Heart left ventricle (tissue), 16 donors: ENCODE measurements around the gene HIC2. TPM values are rescaled to one million over a fixed set of nuclear protein-coding genes. Genes with fewer than 3 reads are reported as not detected.
"Not testable (repeated sequence)": the region's sequence is repeated elsewhere in the genome, so short reads cannot be mapped to it uniquely, and the experiment has no call there.

Experiments
- ATAC-seq, 4 donors: fragments of 200-7000 bp; cut with Tn5 transposase; one replicate each; pipeline ENCODE4 v1.9.1; 2020 to 2022; ENCODE audit warnings: moderate library complexity in 4 of 4, mild to moderate bottlenecking in 3 of 4, moderate number of reproducible peaks in 1 of 4
- DNase-seq, 5 donors: peaks; one replicate each; pipeline ENCODE4 v3.0.0-alpha.2; 2020
- H3K27ac ChIP-seq, 12 donors: fragments of 200-600 bp; sonication (generic) in 4 of 12; one replicate each; pipeline versions ENCODE4 v1.5.0 to v1.8.0; 2016 to 2022; ENCODE audit warnings: mild to moderate bottlenecking in 2 of 12
- H3K27me3 ChIP-seq, 9 donors: fragments of 200-600 bp; sonication (generic) in 2 of 9; one replicate each; pipeline versions ENCODE4 v1.5.1 to v1.8.0; 2016 to 2022; ENCODE audit warnings: mild to moderate bottlenecking in 3 of 9
- H3K36me3 ChIP-seq, 9 donors: fragments of 200-600 bp; sonication (generic) in 2 of 9; one replicate each; pipeline versions ENCODE4 v1.5.0 to v1.8.0; 2018 to 2022; ENCODE audit warnings: mild to moderate bottlenecking in 2 of 9
- H3K4me1 ChIP-seq, 12 donors: fragments of 200-600 bp; sonication (generic) in 4 of 12; one replicate each; pipeline versions ENCODE4 v1.5.0 to v1.8.0; 2016 to 2022; ENCODE audit warnings: mild to moderate bottlenecking in 3 of 12
- H3K4me3 ChIP-seq, 12 donors: fragments of 200-600 bp; sonication (generic) in 4 of 12; one replicate each; pipeline versions ENCODE4 v1.5.0 to v1.8.0; 2017 to 2022; ENCODE audit warnings: mild to moderate bottlenecking in 9 of 12, moderate library complexity in 4 of 12
- H3K9me3 ChIP-seq, 12 donors: fragments of 200-600 bp; sonication (generic) in 4 of 12; one replicate each; pipeline versions ENCODE4 v1.5.0 to v1.8.0; 2016 to 2022; ENCODE audit warnings: mild to moderate bottlenecking in 1 of 12
- CTCF ChIP-seq, 12 donors: fragments of 200-600 bp; sonication (generic) in 4 of 12; IDR thresholded peaks; one replicate each; pipeline versions ENCODE4 v1.5.0 to v1.8.0; 2018 to 2022; ENCODE audit warnings: antibody characterized with exemption in 12 of 12, mild to moderate bottlenecking in 5 of 12
- WGBS, 4 donors: extraction: QIAGEN DNeasy Blood & Tissue Kit in 2 of 4; methylation state at CpG; one replicate each; pipeline versions ENCODE4 v1.1.5 to v1.1.7; 2013 to 2018; 5-methylcytosine and 5-hydroxymethylcytosine counted together
- intact Hi-C, 10 donors: fragments of 100-400 bp; cut with DNase I; formaldehyde crosslinking; loops; one replicate each; pipeline versions ENCODE4 v1.11.1 to v1.14.2; 2022
- polyA plus RNA-seq, 2 donors: library from polyadenylated mRNA; stranded (reverse); fragments of 200-250 nt; gene quantifications; one replicate each; pipeline ENCODE4 v1.2.3, GENCODE V29; 2013
- total RNA-seq, 9 donors: library from RNA; depleted of rRNA in 2 of 9; stranded (reverse); fragments of >200 nt in 2 of 9; fragmentation: NEBNext Ultra II Directional in 3 of 9; extraction: Animal tissue kit (Norgen Biotek cat#: 25700) in 3 of 9; gene quantifications; one replicate each; pipeline versions ENCODE4 v1.1.0 to v1.2.4, GENCODE V29; 2016 to 2023
- donor health status: ischemic (EF 13 %, LVEDD 7.1; RV severe dilation, severe dysfunction).
- donor health status: healthy with polysubstance abuse.
- donor health status: DM: no; HTN: yes; CAD: no.
- donor health status: DM: no; HTN: no; CAD: no.
- donor health status: ischemic (EF 25% LVEDD 6.9; RV normal size, moderate dysfunction).
- donor health status: ischemic (EF 25% LVEDD 5.7; RV mildly dilated, moderate dysfunction).
- donor health status: healthy.
- donor health status: DM: yes; HTN: yes; CAD: no.
- donor health status: ischemic (EF 35%, LVEDD 5.7; RV mildly dilated, moderate dysfunction).
- donor health status: nonischemic (EF 11% LVEDD 7.7; RV severe dilation, severe dysfunction).
- donor health status: DM: yes; HTN: yes; CAD: no.
- donor health status: PGD.
- donor health status: ischemic (EF 29% LVEDD 5.4; RV normal size, mild dysfunction).
- donor health status: nonischemic (EF 23%, LVEDD 6.1; RV moderate dilation, normal function).

The HIC2 gene
- total and polyA plus RNA-seq, 11 donors, result 1.1 to 2.8 (median 1.9) TPM

DNA sequence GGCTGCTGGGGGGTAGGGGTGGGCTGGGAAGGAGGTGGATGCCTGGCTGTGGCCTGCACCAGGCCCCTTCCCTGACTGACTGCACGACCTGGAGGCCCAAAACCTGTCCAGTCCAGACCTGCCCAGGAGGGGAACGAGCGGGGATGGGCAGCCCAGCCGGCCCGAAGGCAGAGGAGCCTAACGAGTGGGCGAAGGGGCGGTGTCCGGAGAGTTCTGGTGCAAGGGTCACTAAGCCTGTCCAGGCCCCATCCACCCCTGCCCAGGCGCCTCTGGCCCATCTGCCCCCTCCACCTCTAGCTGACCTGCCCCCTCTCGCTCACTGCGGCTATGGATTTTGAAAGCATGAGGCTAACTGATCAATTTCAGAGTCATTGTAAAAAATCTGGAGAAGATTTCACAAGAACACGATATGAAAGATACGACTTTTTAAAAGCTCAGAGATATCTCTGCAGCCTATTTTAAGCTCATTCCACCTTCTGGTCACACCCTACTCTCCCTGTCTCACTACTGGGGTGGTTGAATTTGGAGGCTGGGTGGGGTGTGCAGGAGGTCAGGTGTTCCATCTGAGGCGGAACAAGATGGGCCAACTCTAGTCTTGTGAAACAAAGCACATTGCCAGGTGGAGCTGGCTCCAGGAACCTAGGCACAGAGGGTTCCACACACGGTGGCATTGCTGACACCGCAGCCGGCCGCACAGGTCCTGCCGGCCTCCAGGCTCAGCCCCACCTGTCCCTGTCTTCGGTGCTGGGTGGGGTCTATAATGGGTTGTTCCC lies 15.8 kb upstream of the HIC2 start:
- H3K36me3 ChIP-seq, H3K27me3 ChIP-seq, ATAC-seq, H3K9me3 ChIP-seq, H3K27ac ChIP-seq, H3K4me1 ChIP-seq, H3K4me3 ChIP-seq, DNase-seq, intact Hi-C loops: not testable (repeated sequence)
- whole genome bisulfite sequencing, 4 donors, result no CpG with 5 or more reads among the region's 21 CpGs

GRCh38 chr22:21402763-21403314 lies 14.3 kb upstream of the HIC2 start:
- WGBS, 4 donors, result 60 to 86% (median 81%) methylated on average over 1 of the region's 5 CpGs
- H3K27me3 ChIP-seq, ATAC-seq, intact Hi-C loops, H3K4me3 ChIP-seq, H3K36me3 ChIP-seq, H3K27ac ChIP-seq, H3K4me1 ChIP-seq, H3K9me3 ChIP-seq, DNase-seq: not testable (repeated sequence)

- ATAC-seq, H3K4me1 ChIP-seq, H3K36me3 ChIP-seq, DNase-seq, H3K27ac ChIP-seq, H3K4me3 ChIP-seq, H3K27me3 ChIP-seq, H3K9me3 ChIP-seq, intact Hi-C loops: not testable (repeated sequence)
- WGBS, 4 donors, result 88 to 100% (median 100%) methylated on average over 1 of the region's 1 CpG; no CpG with 5 or more reads in 1 of the 4 donors
Observed at GRCh38 chr22:21407139-21407538, 10.0 kb upstream of the HIC2 start.

GRCh38 chr22:21407792-21408191 lies 9.4 kb upstream of the HIC2 start:
- 100% methylated on average over 1 of the region's 4 CpGs; no CpG with 5 or more reads in 2 of the 4 donors for WGBS, 4 donors
- H3K36me3 ChIP-seq, H3K4me3 ChIP-seq, ATAC-seq, H3K27ac ChIP-seq, intact Hi-C loops, H3K9me3 ChIP-seq, H3K27me3 ChIP-seq, DNase-seq, H3K4me1 ChIP-seq: not testable (repeated sequence)

DNA sequence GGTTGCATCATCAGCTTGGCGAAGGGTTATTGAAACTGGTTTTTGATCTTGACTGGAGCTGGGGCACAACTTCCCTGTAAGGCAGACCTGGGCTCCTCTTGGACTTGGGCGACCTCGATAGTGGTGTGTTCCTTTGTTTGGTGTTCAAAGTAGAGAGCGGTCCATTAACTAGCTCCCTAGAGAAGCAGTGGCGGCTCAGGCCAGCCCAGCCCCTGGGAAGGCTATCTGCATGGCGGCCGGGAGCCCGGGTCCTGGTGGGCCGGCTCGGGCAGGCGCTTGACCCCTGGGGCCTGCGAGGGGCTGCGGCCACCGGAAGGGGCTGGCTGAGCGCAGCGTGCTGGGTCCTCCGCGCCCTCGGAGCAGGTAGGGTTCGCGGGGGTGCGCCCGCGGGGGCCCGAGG lies 796 bp upstream of the HIC2 start:
- H3K4me1 ChIP-seq, H3K9me3 ChIP-seq, H3K27ac ChIP-seq, H3K4me3 ChIP-seq, intact Hi-C loops, H3K27me3 ChIP-seq, H3K36me3 ChIP-seq: not testable (repeated sequence)
- 26 to 83% (median 26%) methylated on average over 1 to 7 of the region's 25 CpGs; no CpG with 5 or more reads in 1 of the 4 donors for WGBS, 4 donors
- DNase-seq (peak in 1 of 5 donors; percentile 2), ATAC-seq (peak in 1 of 4 donors; percentile 17)

- H3K9me3 ChIP-seq, H3K27me3 ChIP-seq, H3K4me1 ChIP-seq, intact Hi-C loops, H3K36me3 ChIP-seq: not testable (repeated sequence)
- Histone ChIP-seq H3K4me3 (peak overlapping the region; percentile 21 to 66 (median 47)), H3K27ac (peak overlapping the region in 2 of 12 donors; percentile 39 to 49)
- ATAC-seq, result peak in 2 of 4 donors; percentile 13 to 24
- peak in 1 of 12 donors; percentile 16 for TF ChIP-seq CTCF (IDR thresholded peaks at IDR 0.05)
- WGBS, 4 donors, result 0 to 1% (median 0%) methylated on average over 14 to 18 of the region's 33 CpGs; no CpG with 5 or more reads in 1 of the 4 donors
- peak; percentile 20 to 68 (median 35) for DNase-seq
Observed at GRCh38 chr22:21417853-21418252, 682 bp downstream of the HIC2 start.

DNA sequence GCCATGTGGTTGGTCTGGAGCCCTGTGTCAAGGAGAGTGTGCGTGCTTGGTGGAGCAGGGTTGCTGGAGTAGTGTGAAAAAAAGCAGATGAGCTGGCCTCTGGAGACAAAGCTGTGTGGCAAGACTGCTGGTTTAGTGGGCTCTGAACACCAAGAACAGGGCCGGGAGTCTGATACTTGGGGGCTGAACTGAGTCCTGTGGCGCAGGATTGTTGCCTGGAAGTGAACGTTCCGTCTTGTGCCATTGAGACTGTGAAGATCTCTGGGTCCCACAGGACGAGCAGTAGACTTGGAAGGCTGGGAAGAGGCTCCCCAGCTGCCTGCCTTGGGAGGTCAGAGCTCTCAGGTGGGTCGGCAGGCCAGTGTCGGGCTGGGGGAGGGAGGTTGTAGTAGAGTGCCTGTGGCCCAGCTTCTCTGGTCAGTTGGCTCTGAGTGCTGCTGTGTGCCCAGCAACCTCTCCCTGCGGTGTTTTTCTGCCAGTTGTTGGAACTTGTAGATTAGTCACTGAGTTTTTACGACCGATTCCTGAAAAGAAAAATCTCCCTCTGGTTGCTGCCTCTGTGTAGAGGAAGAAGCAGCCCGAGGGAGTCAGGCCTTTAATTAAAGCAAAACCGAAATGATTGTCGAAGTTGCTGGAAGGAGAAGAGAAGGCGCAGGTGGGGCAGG lies 1.9 kb downstream of the HIC2 start:
- H3K4me3 ChIP-seq, H3K4me1 ChIP-seq, H3K27ac ChIP-seq, intact Hi-C loops, H3K36me3 ChIP-seq, H3K27me3 ChIP-seq, ATAC-seq, H3K9me3 ChIP-seq: not testable (repeated sequence)
- peak in 2 of 5 donors; percentile 2 to 7 for DNase-seq
- WGBS, 4 donors, result 83 to 100% (median 90%) methylated on average over 2 to 5 of the region's 15 CpGs

DNA sequence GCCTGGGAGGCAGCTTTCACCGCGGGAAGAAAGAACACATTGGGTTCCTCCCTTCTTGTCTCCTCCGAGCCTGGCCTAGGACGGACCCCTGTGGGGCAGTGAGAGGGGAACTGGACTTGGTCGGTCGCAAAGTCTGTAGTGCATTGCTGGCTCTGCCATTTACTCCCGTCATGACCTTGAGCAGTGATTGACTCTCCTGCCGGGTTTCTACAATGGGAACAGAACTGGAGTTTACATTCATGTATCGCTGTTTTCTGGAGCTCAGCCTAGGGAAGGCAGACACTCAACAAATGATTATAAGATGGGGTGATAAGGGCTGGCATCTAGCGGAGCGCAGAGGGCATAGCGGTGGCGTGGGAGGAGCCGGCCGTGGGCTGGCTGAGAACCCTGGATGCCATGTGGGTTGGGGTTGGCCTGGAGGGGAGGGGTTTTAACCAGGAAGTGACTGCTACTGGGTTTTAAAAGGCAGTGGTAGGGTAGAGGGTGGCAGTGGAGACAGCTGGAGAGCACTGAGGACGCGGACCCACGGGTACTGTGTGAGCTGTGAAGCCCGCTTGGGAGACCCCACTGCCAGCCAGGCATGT lies 3.1 kb downstream of the HIC2 start:
- H3K4me1 ChIP-seq, H3K4me3 ChIP-seq, intact Hi-C loops, H3K9me3 ChIP-seq, H3K27me3 ChIP-seq, H3K27ac ChIP-seq, H3K36me3 ChIP-seq, DNase-seq: not testable (repeated sequence)
- ATAC-seq, result peak in 2 of 4 donors; percentile 6 to 12
- 27 to 45% methylated on average over 5 of the region's 19 CpGs; no CpG with 5 or more reads in 2 of the 4 donors for WGBS, 4 donors

GRCh38 chr22:21424084-21424709 lies 7.0 kb downstream of the HIC2 start:
- DNase-seq, H3K4me1 ChIP-seq, H3K27ac ChIP-seq, intact Hi-C loops, H3K27me3 ChIP-seq, H3K4me3 ChIP-seq, H3K9me3 ChIP-seq, H3K36me3 ChIP-seq: not testable (repeated sequence)
- ATAC-seq, result peak; percentile 67 to 86 (median 75)
- WGBS, 4 donors, result 25 to 40% methylated on average over 2 to 3 of the region's 12 CpGs; no CpG with 5 or more reads in 2 of the 4 donors
